Right lobe of liver (tissue), 6 donors: ENCODE results near the gene SLC7A8. TPM values are rescaled to one million over a fixed set of nuclear protein-coding genes. Genes with fewer than 3 reads are reported as not detected.
"Not testable (repeated sequence)": the region's sequence is repeated elsewhere in the genome, so short reads cannot be mapped to it uniquely, and the experiment has no call there.

Experiments used
- ATAC-seq, 4 donors: fragments of 200-7000 bp; cut with Tn5 transposase; one replicate each; pipeline ENCODE4 v1.9.1; 2020; ENCODE audit warnings: mild to moderate bottlenecking in 4 of 4, moderate library complexity in 4 of 4
- DNase-seq, 3 donors: peaks; one replicate each; pipeline ENCODE4 v3.0.0-alpha.2; 2020
- H3K27ac ChIP-seq, 3 donors: fragments of 200-600 bp; one replicate each; pipeline ENCODE4 v1.8.0; 2022
- H3K27me3 ChIP-seq, 2 donors: fragments of 200-600 bp; one replicate each; pipeline ENCODE4 v1.8.0; 2022
- H3K36me3 ChIP-seq, 4 donors: fragments of 200-600 bp; sonication (generic) in 1 of 4; one replicate each; pipeline versions ENCODE4 v1.5.1 to v1.8.0; 2017 to 2022; ENCODE audit warnings: control low read depth in 1 of 4
- H3K4me1 ChIP-seq, 4 donors: fragments of 200-600 bp; sonication (generic) in 1 of 4; one replicate each; pipeline versions ENCODE4 v1.5.1 to v1.8.0; 2017 to 2022; ENCODE audit warnings: control low read depth in 1 of 4
- H3K4me3 ChIP-seq, 3 donors: fragments of 200-600 bp; one replicate each; pipeline ENCODE4 v1.8.0; 2022
- H3K9me3 ChIP-seq, 4 donors: fragments of 200-600 bp; sonication (generic) in 1 of 4; one replicate each; pipeline versions ENCODE4 v1.5.1 to v1.8.0; 2017 to 2022; ENCODE audit warnings: control low read depth in 1 of 4
- CTCF ChIP-seq, 4 donors: fragments of 200-600 bp in 3 of 4; fragments of 450-650 bp in 1 of 4; IDR thresholded peaks; one replicate each; pipeline versions ENCODE4 v1.5.1 to v1.8.0; 2016 to 2022; ENCODE audit warnings: antibody characterized with exemption in 4 of 4, mild to moderate bottlenecking in 2 of 4
- POLR2A ChIP-seq: fragments of 450-650 bp; IDR thresholded peaks from one replicate; pipeline ENCODE4 v1.6.1; 2017; ENCODE audit warnings: antibody characterized with exemption, mild to moderate bottlenecking
- WGBS: methylation state at CpG from one replicate; pipeline ENCODE4 v1.1.6; 2018; ENCODE audit warnings: low coverage, low lambda C conversion rate; ENCODE audit not compliant: insufficient coverage; ENCODE audit errors: missing lambda C conversion rate; 5-methylcytosine and 5-hydroxymethylcytosine counted together
- intact Hi-C, 2 donors: fragments of 100-400 bp; cut with DNase I; formaldehyde crosslinking; loops; one replicate each; pipeline versions ENCODE4 v1.11.2 to v1.14.1; 2022
- total RNA-seq, 6 experiments: library from RNA; depleted of rRNA in 2 of 6; stranded (reverse); fragments of >200 nt in 2 of 6; fragmentation: NEBNext Ultra II Directional in 3 of 6; extraction: Animal tissue kit (Norgen Biotek cat#: 25700) in 3 of 6; gene quantifications; one replicate each; pipeline versions ENCODE4 v1.1.0 to v1.2.4, GENCODE V29; 2016 to 2023
- donor health status: DM: no; HTN: yes; CAD: no.
- donor health status: DM: no; HTN: no; CAD: no.
- donor health status: DM: no; HTN: no; CAD: no.
- donor health status: DM: no; HTN: yes; CAD: no.
- donor health status: DM: no; HTN: yes; CAD: no.

The SLC7A8 gene
- total RNA-seq, 6 experiments from 2014 or later, result 3.2 to 10.1 (median 4.4) TPM

GRCh38 chr14:23208324-23208723 lies 24.9 kb upstream of the SLC7A8 start:
- TF ChIP-seq POLR2A (no peak), CTCF (IDR thresholded peaks at IDR 0.05) (no peak)
- Histone ChIP-seq H3K4me1 (no peaks in the 10 kb centered on the region), H3K4me3 (no peak overlapping the region), H3K27ac (no peak overlapping the region), H3K27me3 (no peaks in the 10 kb centered on the region), H3K9me3 (no peaks in the 10 kb centered on the region), H3K36me3 (no peaks in the 10 kb centered on the region)
- ATAC-seq, result no peak
- no peak for DNase-seq
- intact Hi-C loops, result no loop called here

DNA sequence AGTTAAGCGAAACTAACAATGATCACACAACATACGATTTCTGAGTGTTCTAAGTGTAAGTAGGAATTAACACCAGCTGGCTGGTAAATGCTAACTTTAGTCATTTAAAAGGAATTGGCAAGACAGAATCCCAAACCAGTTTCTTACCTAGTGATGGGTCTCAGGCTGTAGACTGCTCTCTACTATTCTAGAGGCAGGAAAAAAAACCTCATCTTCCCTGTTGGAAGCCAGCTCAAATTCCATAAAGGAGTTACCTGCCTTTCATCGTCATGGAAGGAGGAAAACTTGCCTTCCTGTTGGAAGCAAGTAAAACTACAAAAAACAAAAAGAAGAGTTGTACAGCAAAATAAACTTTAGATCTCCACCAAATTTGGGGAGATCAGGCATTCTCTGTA lies 23.7 kb upstream of the SLC7A8 start:
- no peak overlapping the region for H3K27ac ChIP-seq
- no peaks in the 10 kb centered on the region for H3K9me3 ChIP-seq
- intact Hi-C loops, result no loop called here
- no peaks in the 10 kb centered on the region for H3K36me3 ChIP-seq
- ATAC-seq (no peak), DNase-seq (no peak)
- H3K4me3 ChIP-seq, result no peak overlapping the region
- WGBS, result 72% methylated on average over 3 of the region's 3 CpGs
- no peak for TF ChIP-seq POLR2A
- no peak for TF ChIP-seq CTCF (IDR thresholded peaks at IDR 0.05)
- no peaks in the 10 kb centered on the region for H3K27me3 ChIP-seq
- H3K4me1 ChIP-seq, result no peaks in the 10 kb centered on the region

DNA sequence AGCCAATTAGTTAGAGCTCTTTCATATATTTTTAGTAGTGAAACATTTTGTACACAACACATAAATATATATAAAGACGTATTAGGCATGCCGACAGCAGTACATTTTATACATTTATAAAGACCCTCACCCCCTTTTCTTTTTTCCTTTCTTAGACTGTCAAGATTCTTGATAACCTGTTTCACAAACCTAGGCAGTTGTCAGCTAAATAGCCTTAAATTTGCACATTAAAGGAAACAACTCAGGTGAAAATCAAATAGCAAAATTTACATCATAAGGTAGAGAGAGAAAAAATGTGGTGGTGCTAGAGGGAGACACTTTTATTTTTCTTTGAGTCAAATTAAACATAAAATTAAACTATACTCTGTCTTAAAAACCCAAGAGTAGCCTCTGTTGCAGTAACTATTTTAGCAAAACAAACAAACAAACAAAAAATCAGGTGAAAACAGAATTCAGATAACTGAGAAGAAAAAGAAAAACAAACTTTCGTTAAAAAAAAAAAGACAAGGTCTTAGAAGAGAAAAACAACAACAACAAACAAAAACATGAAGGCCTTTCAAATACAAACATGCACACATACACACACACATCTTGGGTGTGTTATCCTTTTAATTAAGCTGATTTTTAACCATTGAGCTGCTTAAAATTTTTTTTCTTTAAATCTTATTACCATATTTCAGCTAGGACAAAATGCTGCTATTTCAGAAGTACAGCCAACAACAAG lies 23.1 kb upstream of the SLC7A8 start:
- Histone ChIP-seq H3K4me1 (no peaks in the 10 kb centered on the region), H3K9me3 (no peaks in the 10 kb centered on the region), H3K27me3 (no peaks in the 10 kb centered on the region), H3K36me3 (no peaks in the 10 kb centered on the region), H3K27ac (no peak overlapping the region), H3K4me3 (no peak overlapping the region)
- DNase-seq (no peak), ATAC-seq (no peak)
- no peak for TF ChIP-seq POLR2A
- no peak for TF ChIP-seq CTCF (IDR thresholded peaks at IDR 0.05)
- intact Hi-C loops, result no loop called here
- WGBS, result 80% methylated on average over 3 of the region's 3 CpGs

- intact Hi-C loops, result no loop called here
Observed at GRCh38 chr14:23202001-23202400, 18.5 kb upstream of the SLC7A8 start.

GRCh38 chr14:23199141-23199540 lies 15.7 kb upstream of the SLC7A8 start:
- H3K4me1 ChIP-seq, DNase-seq, H3K9me3 ChIP-seq, intact Hi-C loops, H3K27me3 ChIP-seq, ATAC-seq, H3K4me3 ChIP-seq, H3K27ac ChIP-seq, H3K36me3 ChIP-seq: not testable (repeated sequence)
- WGBS, result 80% methylated on average over 1 of the region's 1 CpG

More at GRCh38 chr14:23202001-23202400, 18.5 kb upstream of the SLC7A8 start:
- WGBS, result 82% methylated on average over 7 of the region's 7 CpGs
- Histone ChIP-seq H3K27ac (no peak overlapping the region), H3K27me3 (no peaks in the 10 kb centered on the region), H3K36me3 (no peaks in the 10 kb centered on the region), H3K4me1 (no peaks in the 10 kb centered on the region), H3K4me3 (no peak overlapping the region), H3K9me3 (no peaks in the 10 kb centered on the region)
- no peak for ATAC-seq
- TF ChIP-seq POLR2A (no peak), CTCF (IDR thresholded peaks at IDR 0.05) (no peak)
- DNase-seq, result no peak

GRCh38 chr14:23196487-23196886 lies 13.0 kb upstream of the SLC7A8 start:
- H3K27ac ChIP-seq, H3K4me1 ChIP-seq, H3K27me3 ChIP-seq, intact Hi-C loops, DNase-seq, H3K9me3 ChIP-seq, ATAC-seq, H3K4me3 ChIP-seq, H3K36me3 ChIP-seq: not testable (repeated sequence)
- WGBS, result 83% methylated on average over 2 of the region's 2 CpGs
